Muscle of leg (tissue), 16 donors: ENCODE data around the gene PARD6B. TPM values are rescaled to one million over a fixed set of nuclear protein-coding genes. Genes with fewer than 3 reads are reported as not detected.

Source experiments
- DNase-seq: peaks from one replicate; pipeline ENCODE4 v3.0.0; 2013
- H3K27ac ChIP-seq: one replicate; pipeline ENCODE4 v1.5.1; 2013; ENCODE audit warnings: mild to moderate bottlenecking, low read length, control low read depth
- H3K27me3 ChIP-seq: one replicate; pipeline ENCODE4 v1.6.1; 2013; ENCODE audit warnings: low read length; ENCODE audit not compliant: control insufficient read depth, insufficient read depth
- H3K36me3 ChIP-seq: one replicate; pipeline ENCODE4 v1.6.1; 2013; ENCODE audit warnings: low read length; ENCODE audit not compliant: control insufficient read depth, insufficient read depth
- H3K4me1 ChIP-seq: one replicate; pipeline ENCODE4 v1.6.1; 2013; ENCODE audit warnings: low read length; ENCODE audit not compliant: control insufficient read depth, insufficient read depth
- H3K4me3 ChIP-seq: one replicate; pipeline ENCODE4 v1.5.1; 2013; ENCODE audit warnings: low read length, control low read depth
- H3K9me3 ChIP-seq: replicated peaks from 2 replicates; pipeline ENCODE4 v1.6.1; 2013; ENCODE audit warnings: low read depth, low read length; ENCODE audit not compliant: control insufficient read depth
- WGBS: methylation state at CpG from one replicate; pipeline ENCODE4 v1.1.5; 2013; ENCODE audit warnings: missing lambda C conversion rate; ENCODE audit not compliant: insufficient coverage; 5-methylcytosine and 5-hydroxymethylcytosine counted together
- long read RNA-seq, 11 donors: transcript quantifications; one replicate each; lab custom pipeline, GENCODE V29; 2026
- polyA plus RNA-seq, 8 donors: library from polyadenylated mRNA; unstranded; fragments of 120-200 nt; gene quantifications; one replicate each; pipeline versions ENCODE4 v1.2.1 to v1.2.3, GENCODE V29; 2013; ENCODE audit warnings: inconsistent platforms in 1 of 8, low replicate concordance in 1 of 8; ENCODE audit not compliant: insufficient read length in 8 of 8, insufficient read depth in 1 of 8
- total RNA-seq: library from RNA; stranded (reverse); fragments of 120-200 nt; gene quantifications from one replicate; pipeline ENCODE4 v1.2.4, GENCODE V29; 2013

PARD6B gene
- total RNA-seq (0.93 TPM), polyA plus RNA-seq (under 1 TPM; 0.22 to 0.97 (median 0.54) TPM)
- long read RNA-seq, donor 1: 0 reads
- long read RNA-seq, donor 2: 0 reads
- long read RNA-seq, donor 3: 0 reads
- long read RNA-seq, donor 4: 0 reads
- long read RNA-seq, donor 5: 0 reads
- long read RNA-seq, donor 6: 0 reads
- long read RNA-seq, donor 7: 0 reads
- long read RNA-seq, donor 8: 0 reads
- long read RNA-seq, donor 9: 0 reads
- long read RNA-seq, donor 10: 0 reads
- long read RNA-seq, donor 11: 0 reads

- Histone ChIP-seq H3K4me3 (peak within 1 kb of the TSS; percentile 67), H3K27me3 (peaks cover 16% of the 10 kb centered on the region), H3K4me1 (peaks cover 11% of the 10 kb centered on the region), H3K36me3 (no peaks in the 10 kb centered on the region), H3K9me3 (no peaks in the 10 kb centered on the region), H3K27ac (no peak within 1 kb of the TSS)
- under 1% methylated on average over 109 of the region's 114 CpGs for WGBS
- peak; percentile 96 for DNase-seq
Measured at GRCh38 chr20:50731055-50731929, at the start of gene PARD6B. PARD6B (plus strand) TSS chr20:50731580; CDS start chr20:50731787, 207 bp downstream.

GRCh38 chr20:50682065-50682464 is 49.3 kb upstream of the PARD6B start:
- no peaks in the 10 kb centered on the region for H3K9me3 ChIP-seq
- H3K4me3 ChIP-seq: no peak overlapping the region
- H3K4me1 ChIP-seq: peaks cover 26% of the 10 kb centered on the region
- WGBS: 84% methylated on average over 2 of the region's 4 CpGs
- H3K27me3 ChIP-seq: no peaks in the 10 kb centered on the region
- no peak overlapping the region for H3K27ac ChIP-seq
- no peaks in the 10 kb centered on the region for H3K36me3 ChIP-seq
- no peak for DNase-seq

GRCh38 chr20:50682947-50683530 is 48.3 kb upstream of the PARD6B start:
- no peaks in the 10 kb centered on the region for H3K9me3 ChIP-seq
- WGBS: no CpG with 5 or more reads among the region's 8 CpGs

GRCh38 chr20:50683570-50683969 is 47.8 kb upstream of the PARD6B start:
- 91% methylated on average over 4 of the region's 6 CpGs for WGBS
- Histone ChIP-seq H3K4me3 (no peak overlapping the region), H3K36me3 (no peaks in the 10 kb centered on the region), H3K4me1 (peaks cover 23% of the 10 kb centered on the region), H3K27ac (no peak overlapping the region), H3K9me3 (no peaks in the 10 kb centered on the region), H3K27me3 (no peaks in the 10 kb centered on the region)
- DNase-seq: no peak

More at GRCh38 chr20:50682947-50683530, 48.3 kb upstream of the PARD6B start:
- no peak overlapping the region for H3K27ac ChIP-seq
- no peaks in the 10 kb centered on the region for H3K36me3 ChIP-seq
- H3K4me3 ChIP-seq: no peak overlapping the region
- H3K4me1 ChIP-seq: peaks cover 28% of the 10 kb centered on the region
- no peaks in the 10 kb centered on the region for H3K27me3 ChIP-seq
- no peak for DNase-seq

GRCh38 chr20:50686821-50687220 is 44.6 kb upstream of the PARD6B start:
- Histone ChIP-seq H3K27ac (peak overlapping the region; percentile 89), H3K27me3 (peaks cover 20% of the 10 kb centered on the region), H3K4me3 (no peak overlapping the region), H3K9me3 (no peaks in the 10 kb centered on the region), H3K4me1 (peaks cover 33% of the 10 kb centered on the region), H3K36me3 (no peaks in the 10 kb centered on the region)
- 50% methylated on average over 9 of the region's 10 CpGs for WGBS
- peak; percentile 96 for DNase-seq

- Histone ChIP-seq H3K27ac (peak overlapping the region; percentile 20), H3K4me3 (no peak overlapping the region)
Measured at GRCh38 chr20:50688256-50688975, 43.0 kb upstream of the PARD6B start.

GRCh38 chr20:50689864-50690649 is 41.3 kb upstream of the PARD6B start:
- peaks cover 41% of the 10 kb centered on the region for H3K4me1 ChIP-seq
- 24% methylated on average over 8 of the region's 10 CpGs for WGBS
- peak; percentile 64 for DNase-seq
- no peaks in the 10 kb centered on the region for H3K9me3 ChIP-seq
- H3K36me3 ChIP-seq: no peaks in the 10 kb centered on the region
- peak overlapping the region; percentile 45 for H3K27ac ChIP-seq
- H3K27me3 ChIP-seq: peaks cover 25% of the 10 kb centered on the region
- peak overlapping the region; percentile 43 for H3K4me3 ChIP-seq

More at GRCh38 chr20:50688256-50688975, 43.0 kb upstream of the PARD6B start:
- Histone ChIP-seq H3K9me3 (no peaks in the 10 kb centered on the region), H3K4me1 (peaks cover 37% of the 10 kb centered on the region), H3K36me3 (no peaks in the 10 kb centered on the region), H3K27me3 (peaks cover 25% of the 10 kb centered on the region)
- WGBS: 77% methylated on average over 3 of the region's 8 CpGs
- no peak for DNase-seq

GRCh38 chr20:50690650-50691572 is 40.5 kb upstream of the PARD6B start, which contains the start of gene RIPOR3:
RIPOR3 (minus strand) TSS chr20:50691542; CDS start chr20:50691128, 414 bp downstream.
- 9% methylated on average over 41 of the region's 42 CpGs for WGBS
- Histone ChIP-seq H3K27me3 (peaks cover 25% of the 10 kb centered on the region), H3K4me3 (peak within 1 kb of the TSS; percentile 43), H3K36me3 (no peaks in the 10 kb centered on the region), H3K9me3 (no peaks in the 10 kb centered on the region), H3K27ac (peak within 1 kb of the TSS; percentile 45), H3K4me1 (peaks cover 47% of the 10 kb centered on the region)
- peak; percentile 54 for DNase-seq
